HG03558 (cell line): ENCODE results near the gene CYTH2.

Experiments used
- ATAC-seq: cut with Tn5 transposase; IDR thresholded peaks from one replicate; pipeline ENCODE4 v1.9.1; 2021; ENCODE audit warnings: moderate number of reproducible peaks; ENCODE audit not compliant: unreplicated experiment; ENCODE audit errors: extremely low read depth

Gene CYTH2, protein sequence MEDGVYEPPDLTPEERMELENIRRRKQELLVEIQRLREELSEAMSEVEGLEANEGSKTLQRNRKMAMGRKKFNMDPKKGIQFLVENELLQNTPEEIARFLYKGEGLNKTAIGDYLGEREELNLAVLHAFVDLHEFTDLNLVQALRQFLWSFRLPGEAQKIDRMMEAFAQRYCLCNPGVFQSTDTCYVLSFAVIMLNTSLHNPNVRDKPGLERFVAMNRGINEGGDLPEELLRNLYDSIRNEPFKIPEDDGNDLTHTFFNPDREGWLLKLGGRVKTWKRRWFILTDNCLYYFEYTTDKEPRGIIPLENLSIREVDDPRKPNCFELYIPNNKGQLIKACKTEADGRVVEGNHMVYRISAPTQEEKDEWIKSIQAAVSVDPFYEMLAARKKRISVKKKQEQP

DNA sequence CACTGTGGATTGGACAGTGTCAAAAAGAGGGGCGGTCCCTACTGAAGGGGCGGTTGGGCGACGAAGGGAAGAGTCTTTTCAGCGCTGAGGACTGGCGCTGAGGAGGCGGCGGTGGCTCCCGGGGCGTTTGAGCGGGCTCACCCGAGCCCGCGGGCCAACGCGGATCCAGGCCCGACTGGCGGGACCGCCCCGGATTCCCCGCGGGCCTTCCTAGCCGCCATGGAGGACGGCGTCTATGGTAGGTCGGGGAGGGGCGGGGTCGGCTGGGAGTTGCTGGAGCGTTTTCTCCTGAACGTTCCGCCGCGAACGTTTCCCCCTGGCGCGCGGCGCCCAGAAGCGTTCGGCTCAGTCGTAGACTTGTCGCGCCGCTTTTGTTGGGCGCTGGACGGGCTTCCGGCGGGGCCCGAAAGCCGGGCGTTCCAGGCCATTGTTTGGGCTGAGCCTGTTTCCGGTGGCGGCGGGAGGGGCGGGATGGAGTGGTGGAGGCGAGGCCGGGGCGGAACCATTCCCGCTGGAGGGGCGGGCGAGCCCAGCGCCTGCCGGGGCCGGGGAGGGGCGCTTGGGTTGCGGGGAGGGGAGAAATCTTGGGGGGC, at the start of gene CYTH2:
TSS of gene CYTH2 (plus strand) at position 81 of the 593 bp plus-strand sequence. CDS start at position 220, 139 bp downstream.
- ATAC-seq: no peak

DNA sequence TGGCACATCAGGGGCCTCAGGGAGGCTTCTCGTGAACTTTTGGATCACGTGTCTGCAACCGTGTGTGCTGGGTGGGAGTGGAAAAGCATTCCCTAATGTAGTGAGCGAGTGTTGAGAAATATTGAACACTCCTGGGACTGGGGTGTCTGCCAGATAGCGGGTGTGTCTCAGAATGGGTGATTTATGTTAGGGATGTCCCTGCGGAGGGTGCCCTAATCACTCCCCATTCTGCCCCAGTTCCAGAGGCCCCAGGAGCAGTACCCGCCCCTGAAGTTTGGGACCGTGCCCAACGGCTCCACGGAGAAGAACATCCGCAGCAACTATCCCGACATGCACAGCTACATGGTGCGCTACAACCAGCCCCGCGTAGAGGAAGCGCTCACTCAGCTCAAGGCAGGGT, 47.6 kb upstream of the CYTH2 start:
- no peak for ATAC-seq

DNA sequence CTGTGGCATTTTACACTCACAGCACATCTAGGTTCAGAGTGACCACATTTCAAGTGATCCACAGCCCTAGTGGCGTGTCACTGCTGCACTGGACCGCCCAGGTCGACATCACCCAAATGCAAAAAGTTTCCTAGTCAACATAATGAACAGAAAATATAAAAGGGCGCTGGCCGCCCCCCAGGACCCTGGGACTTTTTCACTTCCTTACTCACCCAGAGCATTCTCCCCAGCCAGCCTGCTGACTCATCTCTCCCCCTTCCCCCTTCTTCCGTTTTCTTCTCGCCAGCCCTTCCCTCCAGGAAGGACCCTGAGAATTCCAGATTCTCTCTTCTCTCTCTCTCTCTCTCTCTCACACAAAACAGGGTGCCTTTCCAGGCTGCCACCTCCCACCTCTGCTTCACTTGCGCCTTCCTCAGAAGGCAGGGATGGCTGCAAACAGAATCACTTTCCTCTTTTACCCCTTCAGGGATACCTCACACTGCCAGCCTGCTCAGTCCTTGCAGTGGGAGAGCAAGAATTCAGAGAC, 44.4 kb upstream of the CYTH2 start:
- ATAC-seq: no peak

DNA sequence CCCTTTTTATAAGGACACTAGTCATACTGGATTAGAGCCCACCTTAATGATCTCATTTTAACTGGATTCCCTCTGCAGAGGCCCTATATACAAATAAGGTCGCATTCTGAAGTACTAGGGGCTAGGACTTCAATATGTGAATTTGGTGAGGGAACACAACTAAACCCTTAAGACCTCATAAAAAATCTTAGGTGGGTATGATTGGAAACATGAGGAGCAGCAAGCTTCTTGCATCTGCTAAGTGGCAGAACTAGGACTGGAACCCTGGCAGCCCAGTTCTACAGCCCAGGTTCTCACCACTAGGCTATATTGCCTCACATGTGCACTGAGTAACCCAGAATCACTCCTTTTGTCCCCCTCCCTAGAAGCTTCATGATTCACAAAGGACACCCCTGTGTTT, 40.5 kb upstream of the CYTH2 start:
- no peak for ATAC-seq

DNA sequence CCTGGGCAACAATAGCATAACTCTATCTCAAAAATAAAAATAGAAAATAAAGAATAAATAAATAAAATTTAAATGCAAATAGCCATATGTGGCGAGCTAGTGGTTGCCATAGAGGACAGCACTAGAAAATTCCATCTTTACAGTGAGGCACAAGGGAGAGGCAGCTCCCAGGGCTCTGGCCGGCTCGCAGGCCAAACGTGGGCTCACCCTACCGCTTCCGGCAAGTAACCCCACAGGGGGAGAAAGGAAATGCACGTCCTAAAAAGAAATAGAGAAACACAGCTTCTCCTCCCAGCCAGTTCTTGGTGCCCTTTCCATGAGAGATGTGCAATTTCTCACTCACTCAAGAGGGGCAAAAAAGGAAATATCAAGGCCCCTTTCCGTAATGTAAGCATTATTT, 35.8 kb upstream of the CYTH2 start:
- no peak for ATAC-seq

GRCh38 chr19:48436586-48436985, 32.6 kb upstream of the CYTH2 start:
- no peak for ATAC-seq

- no peak for ATAC-seq
Observed at GRCh38 chr19:48441360-48442050, 27.7 kb upstream of the CYTH2 start.

GRCh38 chr19:48442116-48443035, 26.8 kb upstream of the CYTH2 start:
- no peak for ATAC-seq

- no peak for ATAC-seq
Observed at GRCh38 chr19:48443256-48443655, 25.9 kb upstream of the CYTH2 start.

DNA sequence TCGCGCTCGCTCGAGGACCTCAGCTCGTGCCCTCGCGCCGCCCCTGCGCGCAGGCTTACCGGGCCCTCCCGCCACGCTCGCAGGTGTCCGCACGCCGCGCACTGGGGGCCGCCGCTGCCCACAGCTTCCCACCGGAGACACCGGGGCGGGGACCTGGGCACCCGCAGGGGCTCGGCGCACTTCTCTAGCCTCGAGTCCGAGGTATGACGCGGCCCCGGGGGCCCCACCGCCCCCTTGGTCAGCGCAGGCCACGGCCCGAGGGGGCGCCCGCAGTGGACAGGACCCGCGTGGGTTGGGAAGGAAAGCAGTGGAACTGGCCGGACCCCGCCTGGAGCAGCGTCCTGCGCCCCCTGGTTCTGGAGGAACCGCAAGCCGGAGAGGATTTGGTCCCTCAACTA, 25.4 kb upstream of the CYTH2 start:
- ATAC-seq: no peak

DNA sequence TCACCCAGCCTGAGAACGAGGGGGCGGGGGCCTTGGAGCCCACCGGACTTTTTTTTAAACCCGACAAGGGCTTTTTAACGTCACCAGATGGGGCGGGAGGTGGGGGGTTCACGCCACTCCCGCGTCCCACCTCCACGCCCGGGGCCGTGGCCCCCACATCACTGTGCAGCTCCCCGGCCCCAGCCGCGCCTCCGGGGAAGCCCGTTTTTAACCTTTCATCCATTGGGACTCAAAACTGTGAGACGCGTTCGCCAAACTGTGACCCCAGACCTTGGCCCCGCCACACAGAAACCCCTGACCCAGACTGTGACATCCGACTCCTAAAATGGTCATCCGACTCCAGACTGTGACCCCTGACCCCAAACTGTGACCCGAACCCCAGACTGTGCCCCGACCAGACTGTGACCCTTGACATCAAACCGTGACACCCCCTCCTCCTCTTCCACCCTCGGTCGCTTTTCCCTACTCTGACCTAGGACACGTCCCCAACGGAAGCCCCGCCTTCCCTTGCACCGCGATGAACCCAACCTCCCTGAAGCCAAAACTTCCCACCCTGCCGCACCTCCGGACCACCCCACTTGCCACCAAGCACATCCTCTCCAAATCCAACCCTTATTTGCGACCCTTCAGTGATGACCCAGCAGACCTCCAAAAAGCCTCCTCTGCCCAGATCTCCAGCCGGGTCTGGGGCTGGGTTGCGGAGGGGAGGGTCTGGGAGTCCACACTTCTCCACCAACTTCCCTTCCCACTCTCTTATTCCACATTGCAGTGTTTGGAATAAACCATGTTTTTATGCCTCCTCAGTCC, 24.8 kb upstream of the CYTH2 start:
- ATAC-seq: no peak

- no peak for ATAC-seq
Observed at GRCh38 chr19:48444936-48445200, 24.3 kb upstream of the CYTH2 start.

DNA sequence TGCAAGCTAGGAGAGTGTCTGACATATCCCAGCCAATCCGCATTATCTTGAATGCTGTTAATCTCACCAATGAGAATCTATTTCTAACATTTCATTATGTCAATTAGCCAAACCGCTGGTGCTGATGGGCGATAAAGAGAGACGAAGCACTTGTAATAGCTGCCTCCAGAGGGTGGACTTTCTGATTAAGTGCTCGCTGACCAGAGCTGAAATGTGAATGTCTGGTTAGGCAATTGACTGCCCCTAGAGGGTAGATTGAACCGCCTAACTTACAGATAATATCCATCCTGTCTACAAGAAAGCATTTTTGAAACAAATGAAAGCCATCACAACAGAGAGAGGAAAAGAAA, 23.9 kb upstream of the CYTH2 start:
- ATAC-seq: no peak

DNA sequence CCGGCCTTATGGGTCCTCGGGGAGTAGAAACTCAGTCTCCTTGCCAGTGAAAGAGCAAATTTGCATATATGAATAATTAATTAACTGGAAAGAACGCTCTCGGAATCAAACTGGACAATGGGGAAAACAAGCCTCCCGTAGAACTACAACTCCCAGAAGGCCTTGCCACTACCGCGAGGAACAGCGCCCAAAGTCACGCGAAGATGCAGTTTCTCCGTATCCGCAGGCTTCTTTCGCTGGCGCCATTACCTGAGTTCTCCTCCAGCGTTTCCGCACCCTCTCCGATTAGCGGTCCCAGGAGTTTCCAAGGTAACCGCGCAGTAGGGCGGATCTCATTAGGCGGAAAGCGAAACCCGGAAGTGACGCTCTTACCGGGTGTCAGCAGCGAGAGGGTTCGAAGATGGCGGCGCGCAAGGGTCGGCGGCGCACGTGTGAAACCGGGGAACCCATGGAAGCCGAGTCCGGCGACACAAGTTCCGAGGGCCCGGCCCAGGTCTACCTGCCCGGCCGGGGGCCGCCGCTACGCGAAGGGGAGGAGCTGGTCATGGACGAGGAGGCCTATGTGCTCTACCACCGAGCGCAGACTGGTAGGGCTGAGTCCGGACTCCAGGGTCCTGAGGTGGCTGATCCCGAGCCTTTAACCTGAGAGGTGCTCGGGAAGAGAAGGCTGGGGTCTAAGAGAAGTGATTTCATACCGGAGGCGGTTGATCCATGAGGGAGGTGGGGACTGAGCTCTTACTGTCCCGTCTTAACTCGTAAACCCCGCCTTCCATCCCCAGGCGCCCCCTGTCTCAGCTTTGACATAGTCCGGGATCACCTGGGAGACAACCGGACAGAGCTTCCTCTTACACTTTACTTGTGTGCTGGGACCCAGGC, 23.3 kb upstream of the CYTH2 start, which contains the start of gene GRWD1:
TSS of gene GRWD1 (plus strand) at position 378 of the 876 bp plus-strand sequence. CDS start at position 401, 23 bp downstream.
- ATAC-seq: peak; percentile 52

- ATAC-seq: no peak
Observed at GRCh38 chr19:48446579-48446978, 22.6 kb upstream of the CYTH2 start.

- no peak for ATAC-seq
Observed at GRCh38 chr19:48448563-48448962, 20.6 kb upstream of the CYTH2 start.

DNA sequence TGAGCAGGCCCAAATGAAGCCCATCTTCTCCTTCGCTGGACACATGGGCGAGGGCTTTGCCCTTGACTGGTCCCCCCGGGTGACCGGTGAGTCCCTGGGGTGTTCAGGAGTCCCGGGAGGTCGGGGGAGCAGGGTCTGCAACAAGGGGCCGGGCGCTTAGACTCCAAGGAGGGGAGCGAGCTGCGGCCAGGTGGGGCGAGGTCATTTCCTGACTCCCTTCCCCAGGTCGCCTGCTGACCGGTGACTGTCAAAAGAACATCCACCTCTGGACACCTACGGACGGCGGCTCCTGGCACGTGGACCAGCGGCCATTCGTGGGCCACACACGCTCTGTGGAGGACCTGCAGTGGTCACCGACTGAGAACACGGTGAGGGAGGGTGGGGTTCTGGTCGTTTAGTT, 18.7 kb upstream of the CYTH2 start:
- no peak for ATAC-seq

DNA sequence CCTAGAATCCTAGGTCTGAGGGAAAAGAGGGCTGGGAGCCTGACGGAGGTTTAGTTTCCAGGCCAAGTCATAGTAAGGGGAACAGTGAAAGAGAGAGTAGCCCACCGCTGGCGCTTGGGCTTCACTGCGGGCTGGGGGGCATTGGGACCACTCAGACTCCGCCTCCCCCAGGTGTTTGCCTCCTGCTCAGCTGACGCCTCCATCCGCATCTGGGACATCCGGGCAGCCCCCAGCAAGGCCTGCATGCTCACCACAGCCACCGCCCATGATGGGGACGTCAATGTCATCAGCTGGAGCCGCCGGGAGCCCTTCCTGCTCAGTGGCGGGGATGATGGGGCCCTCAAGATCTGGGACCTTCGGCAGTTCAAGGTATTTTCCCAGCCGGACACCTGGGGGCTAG, 18.3 kb upstream of the CYTH2 start:
- ATAC-seq: no peak

DNA sequence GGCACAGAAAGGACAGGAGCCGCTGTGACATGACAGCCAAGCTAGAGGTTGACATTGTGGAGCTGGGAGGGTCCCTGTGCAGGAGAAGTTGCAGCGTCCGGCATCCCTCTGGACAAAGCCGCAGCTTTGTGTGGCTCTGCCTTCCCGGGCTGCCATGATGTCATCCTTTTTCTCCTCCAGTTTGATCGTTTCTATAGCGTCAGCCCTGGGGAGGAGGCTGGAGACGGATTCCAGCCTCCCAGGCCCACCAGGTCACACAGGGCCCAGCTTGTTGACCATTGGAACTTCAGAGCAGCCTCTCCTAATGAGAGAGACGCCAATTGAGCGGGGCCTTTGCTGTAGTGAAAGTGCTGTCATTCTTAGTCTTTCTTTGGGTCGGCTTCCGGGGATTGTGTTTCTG, 17.5 kb upstream of the CYTH2 start:
- no peak for ATAC-seq
